Measurements from ENCODE around the gene MGAT5.

The MGAT5 gene

DNA sequence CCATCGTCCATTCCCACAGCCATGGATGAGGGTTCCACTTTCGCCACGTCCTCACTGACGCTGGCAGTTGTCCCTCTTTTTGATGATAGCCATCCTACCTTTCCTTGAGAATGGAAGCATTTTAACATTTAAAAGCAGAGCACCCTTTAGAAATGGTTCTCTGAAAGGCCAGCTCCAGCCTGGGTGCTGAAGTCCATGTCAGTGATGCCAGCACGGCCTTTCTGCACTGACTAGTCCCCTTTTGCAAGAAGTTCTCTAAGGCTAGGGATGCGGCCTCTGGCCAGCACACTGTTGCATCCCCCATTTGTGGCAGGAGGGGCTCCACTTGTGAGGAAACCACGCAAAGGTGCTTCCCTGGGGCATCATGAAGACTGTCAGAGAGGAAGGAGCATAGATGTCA, 203.5 kb downstream of the MGAT5 start (continued):
- TF ChIP-seq, protein P1, sequence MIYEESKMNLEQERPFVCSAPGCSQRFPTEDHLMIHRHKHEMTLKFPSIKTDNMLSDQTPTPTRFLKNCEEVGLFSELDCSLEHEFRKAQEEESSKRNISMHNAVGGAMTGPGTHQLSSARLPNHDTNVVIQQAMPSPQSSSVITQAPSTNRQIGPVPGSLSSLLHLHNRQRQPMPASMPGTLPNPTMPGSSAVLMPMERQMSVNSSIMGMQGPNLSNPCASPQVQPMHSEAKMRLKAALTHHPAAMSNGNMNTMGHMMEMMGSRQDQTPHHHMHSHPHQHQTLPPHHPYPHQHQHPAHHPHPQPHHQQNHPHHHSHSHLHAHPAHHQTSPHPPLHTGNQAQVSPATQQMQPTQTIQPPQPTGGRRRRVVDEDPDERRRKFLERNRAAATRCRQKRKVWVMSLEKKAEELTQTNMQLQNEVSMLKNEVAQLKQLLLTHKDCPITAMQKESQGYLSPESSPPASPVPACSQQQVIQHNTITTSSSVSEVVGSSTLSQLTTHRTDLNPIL (CRISPR knock-in tag; IDR thresholded peaks at IDR 0.05; ENCODE audit: low read depth): no peak
- TF ChIP-seq POU6F1 (CRISPR knock-in tag; IDR thresholded peaks at IDR 0.05; ENCODE audit: borderline replicate concordance, low read depth): no peak
- no peak for TF ChIP-seq ARNTL (CRISPR knock-in tag; IDR thresholded peaks at IDR 0.05; ENCODE audit: borderline replicate concordance, low read depth)

- no peak for ATAC-seq
- no peak for TF ChIP-seq ZNF565 (CRISPR knock-in tag; conservative IDR thresholded peaks at IDR 0.05; ENCODE audit: low read depth)
Observed at GRCh38 chr2:134457765-134458472, 204.0 kb downstream of the MGAT5 start.

DNA sequence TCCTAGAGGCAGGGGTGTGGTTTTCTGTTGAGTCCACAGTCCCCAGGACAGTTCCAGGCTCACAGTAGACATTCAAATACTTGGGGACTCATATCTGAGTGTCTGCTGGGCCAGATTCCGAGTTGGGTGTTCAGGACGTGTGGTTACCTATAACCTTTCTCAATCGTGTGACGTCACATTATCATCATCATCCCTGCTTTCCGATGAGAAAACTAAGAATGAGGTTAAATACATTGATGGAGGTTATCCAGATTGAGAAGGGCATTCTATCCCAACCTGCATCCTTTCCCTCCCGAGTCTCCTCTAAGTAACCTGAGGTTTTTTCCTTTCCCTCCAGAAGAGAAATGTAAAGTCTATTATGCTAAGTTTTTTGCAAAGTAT, 204.6 kb downstream of the MGAT5 start:
- no peak for TF ChIP-seq SNAI2 (CRISPR knock-in tag; IDR thresholded peaks at IDR 0.05)
- TF ChIP-seq GLIS3 (CRISPR knock-in tag; IDR thresholded peaks at IDR 0.05): no peak
- TF ChIP-seq POU6F1 (CRISPR knock-in tag; IDR thresholded peaks at IDR 0.05; ENCODE audit: borderline replicate concordance, low read depth): no peak
- TF ChIP-seq TCF4 (CRISPR knock-in tag; IDR thresholded peaks at IDR 0.05; ENCODE audit: borderline replicate concordance): no peak
- TF ChIP-seq ESRRG (CRISPR knock-in tag; IDR thresholded peaks at IDR 0.05): no peak
- no peak for TF ChIP-seq ZFP3 (CRISPR knock-in tag; IDR thresholded peaks at IDR 0.05)
- TF ChIP-seq ZC3H10 (CRISPR knock-in tag; IDR thresholded peaks at IDR 0.05): no peak
- TF ChIP-seq ZFP30 (CRISPR knock-in tag; IDR thresholded peaks at IDR 0.05): no peak
- TF ChIP-seq ZNF8 (CRISPR knock-in tag; IDR thresholded peaks at IDR 0.05): no peak
- TF ChIP-seq PPARA (CRISPR knock-in tag; IDR thresholded peaks at IDR 0.05; ENCODE audit: borderline replicate concordance): no peak
- no peak for ATAC-seq

- TF ChIP-seq ZC3H10 (CRISPR knock-in tag; IDR thresholded peaks at IDR 0.05) (no peak), TCF4 (CRISPR knock-in tag; IDR thresholded peaks at IDR 0.05; ENCODE audit: borderline replicate concordance) (no peak), ARNTL (CRISPR knock-in tag; IDR thresholded peaks at IDR 0.05; ENCODE audit: borderline replicate concordance, low read depth) (no peak), RARB (CRISPR knock-in tag; IDR thresholded peaks at IDR 0.05) (no peak), CSDC2 (CRISPR knock-in tag; IDR thresholded peaks at IDR 0.05) (no peak), TOX (CRISPR knock-in tag; IDR thresholded peaks at IDR 0.05; ENCODE audit: borderline replicate concordance) (no peak), ISL1 (CRISPR knock-in tag; IDR thresholded peaks at IDR 0.05) (no peak), ZNF8 (CRISPR knock-in tag; IDR thresholded peaks at IDR 0.05) (no peak)
- ATAC-seq: no peak
Observed at GRCh38 chr2:134458950-134459349, 205.1 kb downstream of the MGAT5 start.

- no peak for ATAC-seq
- TF ChIP-seq ZNF70 (CRISPR knock-in tag; IDR thresholded peaks at IDR 0.05): no peak
- no peak for TF ChIP-seq CSRNP3 (CRISPR knock-in tag; IDR thresholded peaks at IDR 0.05)
- TF ChIP-seq, protein P1 (CRISPR knock-in tag; IDR thresholded peaks at IDR 0.05; ENCODE audit: low read depth): no peak
Observed at GRCh38 chr2:134459706-134460406, 206.0 kb downstream of the MGAT5 start.
